ENCODE data around the gene CES1.
"Not testable (repeated sequence)": the region's sequence is repeated elsewhere in the genome, so short reads cannot be mapped to it uniquely, and the experiment has no call there.

The CES1 gene

DNA sequence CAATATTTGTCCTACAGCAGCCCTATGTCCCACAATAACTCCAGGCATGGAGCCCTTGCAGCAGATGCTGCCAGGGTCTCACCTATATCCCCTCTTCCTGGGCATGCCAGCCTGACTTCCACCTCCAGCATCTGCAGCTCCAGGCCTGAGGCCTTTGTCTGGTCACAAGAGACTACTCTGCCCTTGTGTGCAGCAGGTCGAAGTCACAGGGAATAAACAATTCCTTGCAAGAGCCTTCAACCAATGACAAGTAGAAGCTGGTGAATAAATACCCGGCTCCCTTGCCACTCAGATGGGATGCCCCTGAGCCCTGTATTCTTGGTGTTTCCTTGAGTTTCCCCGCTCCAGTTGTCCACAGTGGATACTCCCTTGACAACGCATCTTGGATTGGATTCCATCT, 23.0 kb downstream of the CES1 start:
- no peaks in the 10 kb centered on the region for H3K27me3 ChIP-seq (ENCODE audit: control insufficient read depth, insufficient read depth, low read length)
- no peaks in the 10 kb centered on the region for H3K36me3 ChIP-seq (ENCODE audit: control insufficient read depth, insufficient read depth, low read length)
- no peak overlapping the region for H3K9ac ChIP-seq (ENCODE audit: low read length)

DNA sequence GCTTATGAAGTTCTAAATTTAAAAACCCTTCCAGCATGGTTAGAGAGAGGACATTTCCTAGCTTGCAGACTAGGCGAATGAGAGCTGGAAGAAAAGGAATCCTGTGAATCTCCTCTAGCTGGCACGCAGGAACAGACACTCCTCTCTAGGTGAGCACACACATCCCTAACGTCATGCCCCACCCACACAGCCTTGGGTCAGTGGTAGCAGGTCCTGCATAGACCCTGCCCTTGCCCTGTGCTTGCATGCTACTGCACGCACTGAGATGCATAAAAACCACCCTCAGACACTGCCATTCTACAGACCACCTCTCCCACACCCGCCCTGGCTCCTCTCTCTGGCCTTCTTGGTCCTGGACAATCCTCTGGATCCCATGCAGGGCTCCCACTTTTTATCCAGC, 23.5 kb downstream of the CES1 start:
- H3K9ac ChIP-seq (ENCODE audit: low read length) = no peak overlapping the region
- H3K36me3 ChIP-seq (ENCODE audit: control insufficient read depth, insufficient read depth, low read length) = no peaks in the 10 kb centered on the region
- H3K4me1 ChIP-seq (ENCODE audit: control insufficient read depth, insufficient read depth, low read length) = no peaks in the 10 kb centered on the region
- H3K27me3 ChIP-seq (ENCODE audit: control insufficient read depth, insufficient read depth, low read length) = no peaks in the 10 kb centered on the region
- H3K27ac ChIP-seq (ENCODE audit: low read depth, low read length) = no peak overlapping the region
- H3K4me3 ChIP-seq (ENCODE audit: low read length) = no peak overlapping the region

More for the DNA sequence above, 23.0 kb downstream of the CES1 start:
- H3K4me3 ChIP-seq (ENCODE audit: low read length) = no peak overlapping the region
- no peaks in the 10 kb centered on the region for H3K4me1 ChIP-seq (ENCODE audit: control insufficient read depth, insufficient read depth, low read length)
- no peak overlapping the region for H3K27ac ChIP-seq (ENCODE audit: low read depth, low read length)

DNA sequence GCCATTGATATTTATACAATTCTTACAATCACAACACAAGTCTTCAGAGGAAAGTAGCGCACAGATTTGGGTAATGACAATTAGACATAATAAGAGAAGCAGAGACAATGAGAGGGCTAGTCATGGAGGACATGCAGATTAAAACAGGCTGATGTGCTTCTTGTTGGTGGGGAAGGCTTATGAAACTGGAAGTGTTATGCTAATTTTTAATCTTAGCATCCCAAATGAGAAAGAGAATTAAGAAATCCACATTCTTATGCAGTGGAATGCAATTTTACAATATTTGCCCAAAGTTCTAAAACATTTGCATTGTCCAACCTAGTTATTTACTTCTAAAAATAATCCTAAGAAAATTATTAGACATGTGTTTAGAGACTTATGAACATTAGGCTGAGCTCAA, 24.6 kb downstream of the CES1 start:
- H3K27me3 ChIP-seq (ENCODE audit: control insufficient read depth, insufficient read depth, low read length); H3K36me3 ChIP-seq (ENCODE audit: control insufficient read depth, insufficient read depth, low read length); H3K4me3 ChIP-seq (ENCODE audit: low read length); H3K9ac ChIP-seq (ENCODE audit: low read length); H3K27ac ChIP-seq (ENCODE audit: low read depth, low read length); H3K4me1 ChIP-seq (ENCODE audit: control insufficient read depth, insufficient read depth, low read length): not testable (repeated sequence)

DNA sequence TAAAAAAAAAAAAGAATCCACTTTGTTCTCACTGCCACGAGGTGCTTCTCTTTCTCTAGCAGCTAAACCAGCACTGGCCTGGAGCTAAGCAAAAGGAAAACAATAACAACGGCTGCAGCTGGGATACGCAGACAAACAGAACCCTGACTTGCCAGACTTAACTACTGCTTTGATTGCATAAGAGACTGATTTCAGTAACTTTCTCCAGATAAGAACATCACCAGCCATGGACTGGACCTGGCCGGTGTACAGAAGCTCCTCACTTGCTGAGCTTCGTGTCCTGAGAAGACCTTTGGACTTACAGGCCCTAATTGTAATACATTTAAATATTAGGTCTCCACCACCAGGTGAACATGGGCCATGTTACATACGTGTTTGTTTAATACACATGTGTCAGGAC, 27.8 kb downstream of the CES1 start:
- H3K36me3 ChIP-seq (ENCODE audit: control insufficient read depth, insufficient read depth, low read length); H3K27ac ChIP-seq (ENCODE audit: low read depth, low read length); H3K27me3 ChIP-seq (ENCODE audit: control insufficient read depth, insufficient read depth, low read length); H3K9ac ChIP-seq (ENCODE audit: low read length); H3K4me3 ChIP-seq (ENCODE audit: low read length); H3K4me1 ChIP-seq (ENCODE audit: control insufficient read depth, insufficient read depth, low read length): not testable (repeated sequence)

DNA sequence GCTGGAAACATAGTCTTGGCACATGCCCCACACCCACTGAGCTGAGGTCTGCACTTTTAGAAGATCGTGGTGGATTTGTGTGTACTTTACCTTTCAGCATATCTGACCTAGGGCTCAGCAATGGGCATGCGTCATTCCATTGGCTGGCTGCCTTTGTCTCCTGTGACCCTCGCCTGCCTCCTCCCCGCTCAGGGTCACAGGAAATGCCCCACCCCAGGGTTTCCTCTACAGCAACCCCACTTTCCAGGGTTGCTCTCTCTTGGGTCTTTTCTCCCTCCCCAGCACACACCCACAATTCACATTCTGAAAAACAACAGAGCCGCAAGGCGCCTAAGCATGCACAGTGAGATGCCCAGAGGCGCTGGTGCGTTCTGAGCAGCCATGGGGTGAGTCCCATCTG, 29.2 kb downstream of the CES1 start:
- not testable (repeated sequence) for H3K4me3 ChIP-seq (ENCODE audit: low read length); H3K36me3 ChIP-seq (ENCODE audit: control insufficient read depth, insufficient read depth, low read length); H3K4me1 ChIP-seq (ENCODE audit: control insufficient read depth, insufficient read depth, low read length); H3K9ac ChIP-seq (ENCODE audit: low read length); H3K27me3 ChIP-seq (ENCODE audit: control insufficient read depth, insufficient read depth, low read length); H3K27ac ChIP-seq (ENCODE audit: low read depth, low read length)

DNA sequence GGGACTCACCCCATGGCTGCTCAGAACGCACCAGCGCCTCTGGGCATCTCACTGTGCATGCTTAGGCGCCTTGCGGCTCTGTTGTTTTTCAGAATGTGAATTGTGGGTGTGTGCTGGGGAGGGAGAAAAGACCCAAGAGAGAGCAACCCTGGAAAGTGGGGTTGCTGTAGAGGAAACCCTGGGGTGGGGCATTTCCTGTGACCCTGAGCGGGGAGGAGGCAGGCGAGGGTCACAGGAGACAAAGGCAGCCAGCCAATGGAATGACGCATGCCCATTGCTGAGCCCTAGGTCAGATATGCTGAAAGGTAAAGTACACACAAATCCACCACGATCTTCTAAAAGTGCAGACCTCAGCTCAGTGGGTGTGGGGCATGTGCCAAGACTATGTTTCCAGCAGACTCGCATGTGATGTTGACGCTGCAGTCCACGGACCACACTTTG, 39.9 kb downstream of the CES1 start:
- H3K27ac ChIP-seq (ENCODE audit: low read depth, low read length); H3K4me3 ChIP-seq (ENCODE audit: low read length); H3K4me1 ChIP-seq (ENCODE audit: control insufficient read depth, insufficient read depth, low read length): not testable (repeated sequence)

DNA sequence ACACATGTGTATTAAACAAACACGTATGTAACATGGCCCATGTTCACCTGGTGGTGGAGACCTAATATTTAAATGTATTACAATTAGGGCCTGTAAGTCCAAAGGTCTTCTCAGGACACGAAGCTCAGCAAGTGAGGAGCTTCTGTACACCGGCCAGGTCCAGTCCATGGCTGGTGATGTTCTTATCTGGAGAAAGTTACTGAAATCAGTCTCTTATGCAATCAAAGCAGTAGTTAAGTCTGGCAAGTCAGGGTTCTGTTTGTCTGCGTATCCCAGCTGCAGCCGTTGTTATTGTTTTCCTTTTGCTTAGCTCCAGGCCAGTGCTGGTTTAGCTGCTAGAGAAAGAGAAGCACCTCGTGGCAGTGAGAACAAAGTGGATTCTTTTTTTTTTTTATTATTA, 41.4 kb downstream of the CES1 start:
- H3K9ac ChIP-seq (ENCODE audit: low read length); H3K4me1 ChIP-seq (ENCODE audit: control insufficient read depth, insufficient read depth, low read length); H3K27me3 ChIP-seq (ENCODE audit: control insufficient read depth, insufficient read depth, low read length): not testable (repeated sequence)

More for the DNA sequence above, 39.9 kb downstream of the CES1 start:
- H3K27me3 ChIP-seq (ENCODE audit: control insufficient read depth, insufficient read depth, low read length); H3K36me3 ChIP-seq (ENCODE audit: control insufficient read depth, insufficient read depth, low read length); H3K9ac ChIP-seq (ENCODE audit: low read length): not testable (repeated sequence)

DNA sequence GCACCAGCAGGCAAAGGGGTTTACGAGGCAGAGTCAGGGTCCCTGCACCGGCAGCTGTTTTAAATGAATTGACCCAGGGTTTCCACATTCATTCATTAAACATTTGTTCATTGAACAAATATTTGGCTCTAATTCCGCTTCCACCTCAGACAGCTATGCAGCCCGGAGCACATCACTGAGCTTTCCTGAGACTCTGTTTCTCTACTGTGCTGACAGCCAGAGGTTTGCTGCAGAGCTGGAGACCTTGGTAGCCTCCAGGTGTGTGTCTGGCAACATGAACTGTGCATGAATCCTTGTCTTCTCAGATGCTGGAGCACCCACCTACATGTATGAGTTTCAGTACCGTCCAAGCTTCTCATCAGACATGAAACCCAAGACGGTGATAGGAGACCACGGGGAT, 42.7 kb downstream of the CES1 start:
- not testable (repeated sequence) for H3K4me1 ChIP-seq (ENCODE audit: control insufficient read depth, insufficient read depth, low read length); H3K9ac ChIP-seq (ENCODE audit: low read length); H3K27me3 ChIP-seq (ENCODE audit: control insufficient read depth, insufficient read depth, low read length); H3K36me3 ChIP-seq (ENCODE audit: control insufficient read depth, insufficient read depth, low read length); H3K27ac ChIP-seq (ENCODE audit: low read depth, low read length); H3K4me3 ChIP-seq (ENCODE audit: low read length)

More for the DNA sequence above, 41.4 kb downstream of the CES1 start:
- H3K4me3 ChIP-seq (ENCODE audit: low read length); H3K36me3 ChIP-seq (ENCODE audit: control insufficient read depth, insufficient read depth, low read length); H3K27ac ChIP-seq (ENCODE audit: low read depth, low read length): not testable (repeated sequence)

DNA sequence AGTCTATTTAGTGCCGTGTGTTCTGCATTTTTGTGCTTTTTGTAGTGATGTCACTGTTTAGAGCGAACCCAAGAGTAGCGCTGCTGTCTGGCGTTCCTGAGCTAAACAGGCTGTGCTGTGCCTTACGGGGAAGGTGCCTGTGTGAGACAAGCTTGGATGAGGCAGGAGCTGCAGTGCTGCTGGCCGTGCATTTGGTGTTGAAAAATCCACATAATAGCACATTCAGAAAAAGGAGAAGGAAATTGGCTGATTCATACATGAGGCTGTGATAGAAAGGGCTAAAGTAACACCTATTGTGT, 50.2 kb downstream of the CES1 start:
- H3K9ac ChIP-seq (ENCODE audit: low read length); H3K36me3 ChIP-seq (ENCODE audit: control insufficient read depth, insufficient read depth, low read length): not testable (repeated sequence)

DNA sequence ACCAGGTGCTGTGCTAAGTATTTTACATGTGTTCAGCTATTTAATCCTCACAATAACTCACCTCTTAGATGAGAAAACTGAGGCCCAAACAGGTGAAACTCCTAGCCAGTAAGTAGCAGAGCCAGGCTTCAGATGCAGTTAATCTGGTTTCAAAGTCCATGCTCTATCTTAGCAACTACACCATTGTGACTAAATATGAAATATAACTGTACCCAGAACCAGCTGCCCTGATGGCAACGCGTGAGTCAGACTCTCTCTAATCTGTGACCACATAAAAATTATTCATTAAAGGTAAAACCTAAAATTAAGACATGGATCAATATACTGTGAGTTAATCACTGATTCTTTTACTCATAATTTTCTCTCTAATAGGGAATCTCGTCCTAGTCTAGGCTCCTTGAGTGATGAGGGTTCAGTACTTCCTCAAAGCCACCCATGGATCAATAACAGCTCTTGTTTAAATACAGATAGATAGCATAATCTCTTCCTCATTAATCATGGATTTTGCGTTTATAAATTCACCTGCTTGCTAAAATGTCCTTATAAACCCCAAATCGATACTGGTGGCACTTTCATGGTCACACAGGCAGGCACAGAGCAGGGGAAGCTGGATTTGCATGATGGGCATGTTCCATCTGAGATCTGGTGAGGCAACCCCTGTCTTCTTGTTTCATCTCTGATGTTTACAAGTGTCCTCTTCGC, 50.7 kb downstream of the CES1 start:
- H3K36me3 ChIP-seq (ENCODE audit: control insufficient read depth, insufficient read depth, low read length); H3K4me3 ChIP-seq (ENCODE audit: low read length); H3K4me1 ChIP-seq (ENCODE audit: control insufficient read depth, insufficient read depth, low read length); H3K27ac ChIP-seq (ENCODE audit: low read depth, low read length); H3K9ac ChIP-seq (ENCODE audit: low read length); H3K27me3 ChIP-seq (ENCODE audit: control insufficient read depth, insufficient read depth, low read length): not testable (repeated sequence)

More for the DNA sequence above, 50.2 kb downstream of the CES1 start:
- not testable (repeated sequence) for H3K4me3 ChIP-seq (ENCODE audit: low read length); H3K27ac ChIP-seq (ENCODE audit: low read depth, low read length); H3K4me1 ChIP-seq (ENCODE audit: control insufficient read depth, insufficient read depth, low read length); H3K27me3 ChIP-seq (ENCODE audit: control insufficient read depth, insufficient read depth, low read length)

DNA sequence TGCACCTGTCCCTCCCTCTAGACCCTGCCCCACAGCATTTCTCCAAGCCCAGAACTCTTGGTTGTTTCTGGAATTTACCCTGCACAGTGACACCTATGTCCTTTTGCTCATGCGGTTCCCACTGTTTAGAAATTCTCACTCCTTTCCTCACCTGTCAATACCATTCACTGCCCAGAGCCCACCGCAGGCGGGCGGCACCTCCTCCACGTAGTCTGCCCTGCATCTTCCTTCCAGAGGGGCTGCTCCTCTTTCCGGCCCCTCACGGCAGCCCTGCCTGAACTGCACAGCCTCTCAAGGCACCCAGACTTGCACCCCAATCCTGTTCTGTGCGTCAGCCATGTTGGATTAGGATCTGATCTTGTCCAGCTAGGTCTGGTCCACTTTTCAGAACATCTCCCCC, 51.4 kb downstream of the CES1 start:
- H3K4me3 ChIP-seq (ENCODE audit: low read length); H3K36me3 ChIP-seq (ENCODE audit: control insufficient read depth, insufficient read depth, low read length); H3K4me1 ChIP-seq (ENCODE audit: control insufficient read depth, insufficient read depth, low read length); H3K27me3 ChIP-seq (ENCODE audit: control insufficient read depth, insufficient read depth, low read length); H3K27ac ChIP-seq (ENCODE audit: low read depth, low read length); H3K9ac ChIP-seq (ENCODE audit: low read length): not testable (repeated sequence)

DNA sequence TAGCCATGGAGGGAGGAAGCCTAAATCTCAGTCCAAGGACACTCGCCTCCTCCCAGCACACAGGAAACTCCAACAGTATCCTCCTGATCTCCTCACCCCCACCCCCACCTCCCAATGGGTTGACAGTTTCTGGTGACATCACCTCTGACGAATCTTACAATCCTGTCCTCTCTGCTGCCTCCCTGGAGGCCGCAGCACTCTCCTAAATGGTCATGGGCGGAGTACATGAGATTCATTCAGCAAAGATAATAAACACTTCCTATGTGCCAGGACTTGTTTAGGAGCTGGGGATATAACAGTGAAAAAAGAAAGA, 52.8 kb downstream of the CES1 start:
- not testable (repeated sequence) for H3K4me1 ChIP-seq (ENCODE audit: control insufficient read depth, insufficient read depth, low read length); H3K27ac ChIP-seq (ENCODE audit: low read depth, low read length); H3K4me3 ChIP-seq (ENCODE audit: low read length); H3K9ac ChIP-seq (ENCODE audit: low read length); H3K27me3 ChIP-seq (ENCODE audit: control insufficient read depth, insufficient read depth, low read length); H3K36me3 ChIP-seq (ENCODE audit: control insufficient read depth, insufficient read depth, low read length)

DNA sequence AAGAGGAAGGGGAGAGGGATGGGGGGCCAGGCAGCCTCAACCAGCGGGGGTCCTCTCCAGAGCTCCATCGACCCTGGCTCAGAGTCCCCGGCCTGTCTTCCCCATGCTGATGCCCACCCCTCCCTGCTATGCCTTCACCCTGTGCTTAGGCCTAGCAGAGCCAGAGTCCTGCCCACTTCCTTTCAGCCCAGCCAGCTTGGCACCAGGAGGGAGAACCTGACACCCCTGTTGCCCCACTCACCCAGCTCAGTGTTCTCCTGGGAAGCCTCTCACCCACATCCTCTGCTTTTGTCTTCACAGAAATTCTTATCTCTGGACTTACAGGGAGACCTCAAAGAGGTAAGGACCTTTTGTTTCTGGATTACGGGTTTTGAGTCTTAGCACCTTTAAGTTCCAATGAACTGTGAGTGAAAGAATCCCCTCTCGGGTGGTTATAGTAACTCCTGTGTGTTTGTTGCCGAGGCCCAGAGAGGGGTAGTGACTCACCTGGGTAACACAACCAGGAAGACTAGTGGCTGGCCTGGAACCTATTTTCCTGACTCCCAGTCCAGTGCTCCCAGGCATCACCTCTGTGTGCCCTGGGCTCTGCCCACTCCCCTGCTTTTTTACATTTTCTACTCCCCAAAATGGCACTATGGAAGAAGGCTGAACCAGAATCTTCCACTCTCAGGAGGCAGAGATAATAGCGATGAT, 53.3 kb downstream of the CES1 start:
- Histone ChIP-seq H3K27me3 (ENCODE audit: control insufficient read depth, insufficient read depth, low read length) (no peaks in the 10 kb centered on the region), H3K36me3 (ENCODE audit: control insufficient read depth, insufficient read depth, low read length) (no peaks in the 10 kb centered on the region), H3K4me3 (ENCODE audit: low read length) (no peak overlapping the region), H3K9ac (ENCODE audit: low read length) (no peak overlapping the region), H3K4me1 (ENCODE audit: control insufficient read depth, insufficient read depth, low read length) (no peaks in the 10 kb centered on the region), H3K27ac (ENCODE audit: low read depth, low read length) (no peak overlapping the region)
